ENCODE data around the gene SLC4A3.

DNA sequence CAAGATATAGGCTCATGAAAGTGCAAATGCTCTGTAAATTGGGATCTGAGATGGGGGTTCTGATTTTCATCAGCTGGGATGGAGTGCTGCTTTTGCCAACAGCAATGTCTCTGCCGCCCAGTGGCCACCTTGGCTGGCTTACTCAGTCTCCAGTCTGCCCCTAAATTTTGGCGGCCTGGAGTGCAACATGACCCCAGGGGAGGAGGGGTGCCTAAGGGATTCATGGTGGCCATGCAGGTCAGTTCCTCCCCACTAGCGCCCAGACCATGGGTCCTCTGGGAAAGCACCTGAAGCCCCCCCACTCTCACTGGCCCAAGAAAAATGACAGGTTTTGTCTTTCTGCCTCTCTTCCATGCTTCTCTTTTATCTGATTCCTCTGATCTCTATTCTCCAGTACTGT, 45.0 kb downstream of the SLC4A3 start:
- TF ChIP-seq, protein P1, sequence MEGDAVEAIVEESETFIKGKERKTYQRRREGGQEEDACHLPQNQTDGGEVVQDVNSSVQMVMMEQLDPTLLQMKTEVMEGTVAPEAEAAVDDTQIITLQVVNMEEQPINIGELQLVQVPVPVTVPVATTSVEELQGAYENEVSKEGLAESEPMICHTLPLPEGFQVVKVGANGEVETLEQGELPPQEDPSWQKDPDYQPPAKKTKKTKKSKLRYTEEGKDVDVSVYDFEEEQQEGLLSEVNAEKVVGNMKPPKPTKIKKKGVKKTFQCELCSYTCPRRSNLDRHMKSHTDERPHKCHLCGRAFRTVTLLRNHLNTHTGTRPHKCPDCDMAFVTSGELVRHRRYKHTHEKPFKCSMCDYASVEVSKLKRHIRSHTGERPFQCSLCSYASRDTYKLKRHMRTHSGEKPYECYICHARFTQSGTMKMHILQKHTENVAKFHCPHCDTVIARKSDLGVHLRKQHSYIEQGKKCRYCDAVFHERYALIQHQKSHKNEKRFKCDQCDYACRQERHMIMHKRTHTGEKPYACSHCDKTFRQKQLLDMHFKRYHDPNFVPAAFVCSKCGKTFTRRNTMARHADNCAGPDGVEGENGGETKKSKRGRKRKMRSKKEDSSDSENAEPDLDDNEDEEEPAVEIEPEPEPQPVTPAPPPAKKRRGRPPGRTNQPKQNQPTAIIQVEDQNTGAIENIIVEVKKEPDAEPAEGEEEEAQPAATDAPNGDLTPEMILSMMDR (conservative IDR thresholded peaks at IDR 0.05; ENCODE audit: low read depth, low read length) = no peak
- TF ChIP-seq EZH2 (IDR thresholded peaks at IDR 0.05; ENCODE audit: borderline replicate concordance, low read depth, low read length, poor library complexity, severe bottlenecking) = no peak
